HCT116 (cell line): ENCODE data around the gene FAM204A. TPM values are rescaled to one million over a fixed set of nuclear protein-coding genes. Genes with fewer than 3 reads are reported as not detected.

Source experiments
- ATAC-seq: fragments of 200-7000 bp; cut with Tn5 transposase; 2 replicates; pipeline ENCODE4 v1.9.1; 2020; ENCODE audit warnings: mild to moderate bottlenecking, moderate library complexity
- BruUV-seq: library from RNA; stranded (reverse); fragments of 400-500 nt; replicated peaks from 2 replicates; lab custom pipeline; 2021; lab: Mats Ljungman, UMichigan
- CTCF ChIA-PET: fragments of 300-600 bp; sonication (Branson Sonifier 250); formaldehyde crosslinking; loops from one replicate; lab custom pipeline; 2021; ENCODE audit warnings: antibody characterized with exemption; lab: Charles Lee
- POLR2A ChIA-PET: fragments of 300-600, 350-600 bp; sonication (Branson Sonifier 250); formaldehyde crosslinking; loops from one replicate; lab custom pipeline; 2021; ENCODE audit warnings: antibody characterized with exemption; lab: Charles Lee
- RAD21 ChIA-PET, 2 experiments: fragments of 300-600 bp; sonication (Branson Sonifier 250); formaldehyde crosslinking; loops; one replicate each; lab custom pipeline; 2023; ENCODE audit warnings: low total read pairs in 2 of 2; ENCODE audit not compliant: uncharacterized antibody in 2 of 2, unreplicated experiment in 2 of 2, low non-redundant PET in 1 of 2; lab: Charles Lee
- DNase-seq: peaks from one replicate; pipeline ENCODE4 v3.0.0-alpha.2; 2010; ENCODE audit warnings: low read depth, low spot score
- H2AFZ ChIP-seq: fragments of 200-600 bp; shearing (Covaris generic), sonication (generic); 2 replicates; pipeline ENCODE4 v1.6.1; 2017; ENCODE audit warnings: low read depth, mixed run types, mixed read lengths, antibody characterized with exemption, low read length; ENCODE audit not compliant: poor library complexity, severe bottlenecking
- H3K27ac ChIP-seq: 2 replicates; pipeline ENCODE4 v1.5.1; 2012; ENCODE audit warnings: low read depth, low read length
- H3K27me3 ChIP-seq: fragments of 200-600 bp; sonication (generic); 2 replicates; pipeline ENCODE4 v1.6.1; 2016; ENCODE audit warnings: mixed run types, low read length, mixed read lengths; ENCODE audit not compliant: insufficient read depth
- H3K36me3 ChIP-seq, 2 experiments: fragments of 200-500 bp in 1 of 2; fragments of 200-600 bp in 1 of 2; sonication (Bioruptor generic) in 1 of 2; sonication (generic) in 1 of 2; 2 replicates each; pipeline versions ENCODE4 v1.5.1 to v1.6.1; 2014 to 2016; ENCODE audit warnings: low read length in 2 of 2, inconsistent platforms in 1 of 2, mixed read lengths in 1 of 2, mixed run types in 1 of 2; ENCODE audit not compliant: insufficient read depth in 2 of 2, control insufficient read depth in 1 of 2
- H3K4me1 ChIP-seq, 2 experiments: fragments of 200-600 bp in 1 of 2; sonication (generic) in 1 of 2; 2 replicates each; pipeline versions ENCODE4 v1.5.1 to v1.6.1; 2012 to 2017; ENCODE audit warnings: low read length in 2 of 2, inconsistent platforms in 1 of 2, mild to moderate bottlenecking in 1 of 2, mixed read lengths in 1 of 2, mixed run types in 1 of 2, moderate library complexity in 1 of 2; ENCODE audit not compliant: insufficient read depth in 2 of 2, control insufficient read depth in 1 of 2
- H3K4me2 ChIP-seq: fragments of 200-600 bp; sonication (generic); 2 replicates; pipeline ENCODE4 v1.6.1; 2017; ENCODE audit warnings: mixed run types, low read length, mixed read lengths
- H3K4me3 ChIP-seq, 2 experiments: fragments of 200-600 bp in 1 of 2; sonication (generic) in 1 of 2; replicated peaks in 1 of 2; 2 replicates each; pipeline ENCODE4 v1.5.1; 2011 to 2016; ENCODE audit warnings: low read length in 2 of 2, control low read depth in 1 of 2, low read depth in 1 of 2, mild to moderate bottlenecking in 1 of 2, mixed read lengths in 1 of 2, mixed run types in 1 of 2
- H3K79me2 ChIP-seq: fragments of 200-600 bp; sonication (generic); 2 replicates; pipeline ENCODE4 v1.6.1; 2017; ENCODE audit warnings: mild to moderate bottlenecking, mixed run types, low read length, moderate library complexity, mixed read lengths; ENCODE audit not compliant: insufficient read depth
- H3K9ac ChIP-seq: fragments of 200-600 bp; sonication (generic); 2 replicates; pipeline ENCODE4 v1.6.1; 2016; ENCODE audit warnings: low read length, mixed read lengths
- H3K9me2 ChIP-seq: fragments of 200-600 bp; sonication (generic), shearing (Covaris generic); 2 replicates; pipeline ENCODE4 v1.6.1; 2017; ENCODE audit warnings: mixed run types, mild to moderate bottlenecking, moderate library complexity; ENCODE audit not compliant: insufficient read depth
- H3K9me3 ChIP-seq, 2 experiments: fragments of 200-500 bp in 1 of 2; fragments of 200-600 bp in 1 of 2; sonication (Bioruptor generic) in 1 of 2; sonication (generic) in 1 of 2; 2 replicates each; pipeline ENCODE4 v1.6.1; 2014 to 2017; ENCODE audit warnings: low read length in 2 of 2, mixed read lengths in 2 of 2, inconsistent platforms in 1 of 2, low read depth in 1 of 2, mild to moderate bottlenecking in 1 of 2, mixed run types in 1 of 2, moderate library complexity in 1 of 2; ENCODE audit not compliant: control insufficient read depth in 1 of 2, insufficient read depth in 1 of 2
- H4K20me1 ChIP-seq: fragments of 200-600 bp; sonication (generic), shearing (Covaris generic); 2 replicates; pipeline ENCODE4 v1.6.1; 2017; ENCODE audit warnings: mixed run types, mild to moderate bottlenecking, moderate library complexity; ENCODE audit not compliant: insufficient read depth
- ATF3 ChIP-seq: IDR thresholded peaks from 2 replicates; pipeline ENCODE4 v1.6.1; 2012
- CBX3 ChIP-seq: IDR thresholded peaks from 2 replicates; pipeline ENCODE4 v1.6.1; 2012; ENCODE audit warnings: low read depth
- CEBPB ChIP-seq: IDR thresholded peaks from 2 replicates; pipeline ENCODE4 v1.6.1; 2012; ENCODE audit warnings: low read depth
- CTCF ChIP-seq, 3 experiments: fragments of 200-600 bp in 1 of 3; sonication (generic) in 1 of 3; IDR thresholded peaks in 2 of 3; conservative IDR thresholded peaks in 1 of 3; 2 replicates each; pipeline ENCODE4 v1.5.1; 2012 to 2017; ENCODE audit warnings: low read depth in 2 of 3, low read length in 2 of 3, antibody characterized with exemption in 1 of 3, borderline replicate concordance in 1 of 3, control low read depth in 1 of 3, mild to moderate bottlenecking in 1 of 3, mixed read lengths in 1 of 3, mixed run types in 1 of 3, moderate library complexity in 1 of 3; ENCODE audit not compliant: insufficient read depth in 1 of 3
- ELF1 ChIP-seq: IDR thresholded peaks from 2 replicates; pipeline ENCODE4 v1.6.1; 2012; ENCODE audit warnings: low read depth, borderline replicate concordance
- EZH2 ChIP-seq: fragments of 200-600 bp; sonication (generic); IDR thresholded peaks from 2 replicates; pipeline ENCODE4 v1.6.1; 2017; ENCODE audit warnings: antibody characterized with exemption, mixed run types
- EZH2phosphoT487 ChIP-seq: fragments of 200-600 bp; IDR thresholded peaks from 2 replicates; pipeline ENCODE4 v1.6.1; 2018; ENCODE audit warnings: antibody characterized with exemption, borderline replicate concordance
- POLR2A ChIP-seq: IDR thresholded peaks from 2 replicates; pipeline ENCODE4 v1.7.0; 2011; ENCODE audit warnings: borderline replicate concordance; ENCODE audit not compliant: insufficient read depth, insufficient read length; ENCODE audit errors: extremely low read depth
- POLR2AphosphoS5 ChIP-seq: IDR thresholded peaks from 2 replicates; pipeline ENCODE4 v1.6.1; 2011; ENCODE audit warnings: mild to moderate bottlenecking, low read depth, low read length, moderate library complexity
- SIN3A ChIP-seq: IDR thresholded peaks from 2 replicates; pipeline ENCODE4 v1.6.1; 2012; ENCODE audit warnings: low read depth
- SRF ChIP-seq: IDR thresholded peaks from 2 replicates; pipeline ENCODE4 v1.6.1; 2012; ENCODE audit warnings: low read depth
- TCF7L2 ChIP-seq: IDR thresholded peaks from 2 replicates; pipeline ENCODE4 v1.7.0; 2011; ENCODE audit warnings: borderline replicate concordance, inconsistent platforms; ENCODE audit not compliant: insufficient read depth, insufficient read length; ENCODE audit errors: extremely low read depth
- ZNF274 ChIP-seq: fragments of 200-500 bp; sonication (Bioruptor generic); IDR thresholded peaks from 2 replicates; pipeline ENCODE4 v1.6.1; 2014; ENCODE audit warnings: mild to moderate bottlenecking, low read depth, low read length, inconsistent platforms
- intact Hi-C: fragments of 100-400 bp; cut with micrococcal nuclease; formaldehyde crosslinking; loops from 2 replicates; pipeline ENCODE4 v1.10.0; 2022
- total RNA-seq: library from RNA; stranded (reverse); gene quantifications from one replicate; pipeline ENCODE4 v1.2.1, GENCODE V29; 2021; ENCODE audit not compliant: unreplicated experiment
- TF ChIP-seq, protein P1 (sequence below): IDR thresholded peaks from 2 replicates; pipeline ENCODE4 v1.6.1; 2012; ENCODE audit warnings: low read depth
- TF ChIP-seq, protein P2 (sequence below): IDR thresholded peaks from 2 replicates; pipeline ENCODE4 v1.6.1; 2012

Gene FAM204A
- total RNA-seq, 1 experiment from 2014 or later, result 79.5 TPM

DNA sequence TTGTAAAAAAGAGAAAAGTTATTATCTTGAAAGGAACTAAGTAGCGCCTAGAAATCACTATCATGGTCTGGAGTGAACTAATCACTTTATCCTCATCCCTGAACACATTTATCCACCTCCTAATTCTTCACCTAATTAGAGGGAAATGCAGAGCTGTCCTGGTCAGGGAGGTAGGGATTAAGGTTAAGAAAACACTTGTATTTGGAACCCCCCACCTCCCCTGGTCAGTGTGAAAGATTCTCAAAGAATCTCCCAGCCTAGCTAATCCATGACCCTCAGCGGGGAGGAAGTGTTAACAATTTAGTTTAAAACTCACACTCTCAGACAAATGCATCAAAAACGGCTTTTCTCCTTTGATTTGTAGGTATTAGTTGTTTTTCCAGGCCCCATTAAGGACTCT, 83.8 kb downstream of the FAM204A start:
- CTCF ChIA-PET, result interaction anchor here (0.6 to 3.9 kb wide), 11 partner anchors 8 to 1419 kb away, joined by 3 to 24 read pairs (median 10); no protein-coding TSS in a partner anchor
- no peaks in the 10 kb centered on the region for H3K9me3 ChIP-seq
- no peak overlapping the region for H3K9ac ChIP-seq
- H3K36me3 ChIP-seq, result no peaks in the 10 kb centered on the region
- RAD21 ChIA-PET, result no interaction called here
- intact Hi-C loops, result loop anchor here (10.0 kb wide), 1 partner anchor 287 kb away; no protein-coding TSS in a partner anchor
- H3K4me3 ChIP-seq, result no peak overlapping the region
- H3K27me3 ChIP-seq, result peaks cover 46% of the 10 kb centered on the region
- POLR2A ChIA-PET, result no interaction called here
- no peaks in the 10 kb centered on the region for H3K4me1 ChIP-seq
- DNase-seq (no peak), ATAC-seq (no peak)
- BruUV-seq, result no TSS peak
- H3K4me2 ChIP-seq, result no peak overlapping the region
- H4K20me1 ChIP-seq, result no peaks in the 10 kb centered on the region
- TF ChIP-seq CEBPB, result no peak
- TF ChIP-seq ELF1, result no peak
- no peak for TF ChIP-seq EZH2
- TF ChIP-seq POLR2AphosphoS5, result no peak
- TF ChIP-seq, protein P1, sequence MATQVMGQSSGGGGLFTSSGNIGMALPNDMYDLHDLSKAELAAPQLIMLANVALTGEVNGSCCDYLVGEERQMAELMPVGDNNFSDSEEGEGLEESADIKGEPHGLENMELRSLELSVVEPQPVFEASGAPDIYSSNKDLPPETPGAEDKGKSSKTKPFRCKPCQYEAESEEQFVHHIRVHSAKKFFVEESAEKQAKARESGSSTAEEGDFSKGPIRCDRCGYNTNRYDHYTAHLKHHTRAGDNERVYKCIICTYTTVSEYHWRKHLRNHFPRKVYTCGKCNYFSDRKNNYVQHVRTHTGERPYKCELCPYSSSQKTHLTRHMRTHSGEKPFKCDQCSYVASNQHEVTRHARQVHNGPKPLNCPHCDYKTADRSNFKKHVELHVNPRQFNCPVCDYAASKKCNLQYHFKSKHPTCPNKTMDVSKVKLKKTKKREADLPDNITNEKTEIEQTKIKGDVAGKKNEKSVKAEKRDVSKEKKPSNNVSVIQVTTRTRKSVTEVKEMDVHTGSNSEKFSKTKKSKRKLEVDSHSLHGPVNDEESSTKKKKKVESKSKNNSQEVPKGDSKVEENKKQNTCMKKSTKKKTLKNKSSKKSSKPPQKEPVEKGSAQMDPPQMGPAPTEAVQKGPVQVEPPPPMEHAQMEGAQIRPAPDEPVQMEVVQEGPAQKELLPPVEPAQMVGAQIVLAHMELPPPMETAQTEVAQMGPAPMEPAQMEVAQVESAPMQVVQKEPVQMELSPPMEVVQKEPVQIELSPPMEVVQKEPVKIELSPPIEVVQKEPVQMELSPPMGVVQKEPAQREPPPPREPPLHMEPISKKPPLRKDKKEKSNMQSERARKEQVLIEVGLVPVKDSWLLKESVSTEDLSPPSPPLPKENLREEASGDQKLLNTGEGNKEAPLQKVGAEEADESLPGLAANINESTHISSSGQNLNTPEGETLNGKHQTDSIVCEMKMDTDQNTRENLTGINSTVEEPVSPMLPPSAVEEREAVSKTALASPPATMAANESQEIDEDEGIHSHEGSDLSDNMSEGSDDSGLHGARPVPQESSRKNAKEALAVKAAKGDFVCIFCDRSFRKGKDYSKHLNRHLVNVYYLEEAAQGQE, result no peak
- TF ChIP-seq SIN3A, result no peak
- no peak for TF ChIP-seq ZNF274
- TF ChIP-seq SRF, result no peak
- no peak for TF ChIP-seq ATF3
- TF ChIP-seq CBX3, result no peak
- TF ChIP-seq POLR2A, result no peak
- TF ChIP-seq, protein P2, sequence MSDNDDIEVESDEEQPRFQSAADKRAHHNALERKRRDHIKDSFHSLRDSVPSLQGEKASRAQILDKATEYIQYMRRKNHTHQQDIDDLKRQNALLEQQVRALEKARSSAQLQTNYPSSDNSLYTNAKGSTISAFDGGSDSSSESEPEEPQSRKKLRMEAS, result no peak
- no peak for TF ChIP-seq TCF7L2
- no peak for TF ChIP-seq CTCF (IDR thresholded peaks at IDR 0.05 in 2 of 3, conservative IDR thresholded peaks at IDR 0.05 in 1 of 3; ENCODE audit: borderline replicate concordance in 1 of 3, insufficient read depth in 1 of 3, low read depth in 2 of 3, low read length in 2 of 3)
- no peak for TF ChIP-seq EZH2phosphoT487
- H2AFZ ChIP-seq, result no peak overlapping the region
- no peaks in the 10 kb centered on the region for H3K79me2 ChIP-seq
- no peaks in the 10 kb centered on the region for H3K9me2 ChIP-seq
- no peak overlapping the region for H3K27ac ChIP-seq
